CD4-positive, alpha-beta T cell treated with Interleukin-4 for 4 hours (primary cell): ENCODE results near the gene CASQ1.

Source experiments
- DNase-seq: peaks from one replicate; pipeline ENCODE4 v3.0.0-alpha.2; 2020

CASQ1 gene

GRCh38 chr1:160206421-160207117, 16.2 kb downstream of the CASQ1 start:
- no peak for DNase-seq

DNA sequence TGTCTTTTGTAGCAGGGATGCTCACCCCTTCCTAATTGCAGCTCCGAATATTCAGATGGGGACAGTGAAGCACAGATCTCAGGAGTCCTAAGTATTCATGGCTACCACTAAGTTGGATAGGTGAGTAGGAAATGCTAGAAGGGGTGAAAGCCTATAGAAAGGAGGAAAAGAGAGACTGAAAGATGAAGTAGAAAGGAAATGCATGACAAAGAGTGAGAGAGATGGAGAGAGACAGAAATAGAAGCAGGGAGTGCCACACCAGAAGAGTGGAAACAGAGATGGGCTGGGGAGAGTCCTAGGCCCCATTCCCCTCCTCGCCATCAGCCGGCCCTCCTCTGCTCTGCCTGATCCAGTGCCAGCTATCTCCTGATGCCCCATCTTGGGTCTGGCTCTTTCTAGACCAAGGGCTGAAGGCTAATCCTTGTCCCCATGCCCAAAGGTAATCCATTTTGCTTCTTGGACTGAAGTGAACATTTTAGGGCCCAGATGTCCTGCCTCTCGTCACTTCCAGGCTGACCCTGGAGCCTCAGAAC, 16.8 kb downstream of the CASQ1 start:
- DNase-seq: no peak

GRCh38 chr1:160207771-160208556, 17.6 kb downstream of the CASQ1 start:
- DNase-seq: no peak

- no peak for DNase-seq
These were observed 18.4 kb downstream of the CASQ1 start for GRCh38 chr1:160208557-160209320.

DNA sequence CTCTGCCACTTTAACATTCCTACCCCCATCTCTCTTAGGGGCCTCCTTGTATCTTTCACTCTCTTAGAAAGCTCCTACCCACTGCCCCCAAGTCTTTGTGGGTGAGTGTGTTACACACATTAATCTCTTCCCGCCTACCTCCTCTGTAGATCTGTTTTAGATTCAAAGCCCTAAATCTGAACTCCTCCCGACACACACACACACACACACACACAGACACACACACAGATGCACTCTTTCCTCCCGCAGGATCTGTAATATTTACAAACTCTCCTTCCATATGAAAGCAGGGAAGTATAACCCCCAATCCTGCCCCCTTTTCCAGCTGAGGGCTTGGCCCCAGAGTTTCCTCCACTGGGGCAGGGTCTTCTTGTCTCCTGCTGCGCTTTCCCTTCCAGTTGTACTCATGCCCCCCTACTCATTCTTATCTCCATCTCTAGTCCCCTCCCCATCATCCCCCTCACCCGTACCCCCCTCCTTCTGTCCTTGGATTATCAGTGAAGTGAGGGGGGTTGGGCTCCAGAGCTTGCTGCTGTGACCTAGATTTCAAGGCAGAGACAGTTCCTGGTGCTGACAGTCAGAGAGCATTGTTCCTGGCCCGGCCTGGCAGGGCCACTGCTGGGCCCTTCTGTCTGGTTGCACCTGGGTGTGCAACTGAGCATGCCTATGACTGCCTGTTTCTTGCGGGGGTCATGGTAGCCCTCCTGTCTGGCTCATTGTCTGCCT, 19.1 kb downstream of the CASQ1 start:
- no peak for DNase-seq

- no peak for DNase-seq
These were observed 20.2 kb downstream of the CASQ1 start for GRCh38 chr1:160210561-160210960.

GRCh38 chr1:160211046-160211790, 20.8 kb downstream of the CASQ1 start:
- DNase-seq: no peak

- DNase-seq: no peak
These were observed 24.2 kb downstream of the CASQ1 start for GRCh38 chr1:160214481-160215140.

GRCh38 chr1:160216301-160216700, 25.9 kb downstream of the CASQ1 start:
- no peak for DNase-seq

DNA sequence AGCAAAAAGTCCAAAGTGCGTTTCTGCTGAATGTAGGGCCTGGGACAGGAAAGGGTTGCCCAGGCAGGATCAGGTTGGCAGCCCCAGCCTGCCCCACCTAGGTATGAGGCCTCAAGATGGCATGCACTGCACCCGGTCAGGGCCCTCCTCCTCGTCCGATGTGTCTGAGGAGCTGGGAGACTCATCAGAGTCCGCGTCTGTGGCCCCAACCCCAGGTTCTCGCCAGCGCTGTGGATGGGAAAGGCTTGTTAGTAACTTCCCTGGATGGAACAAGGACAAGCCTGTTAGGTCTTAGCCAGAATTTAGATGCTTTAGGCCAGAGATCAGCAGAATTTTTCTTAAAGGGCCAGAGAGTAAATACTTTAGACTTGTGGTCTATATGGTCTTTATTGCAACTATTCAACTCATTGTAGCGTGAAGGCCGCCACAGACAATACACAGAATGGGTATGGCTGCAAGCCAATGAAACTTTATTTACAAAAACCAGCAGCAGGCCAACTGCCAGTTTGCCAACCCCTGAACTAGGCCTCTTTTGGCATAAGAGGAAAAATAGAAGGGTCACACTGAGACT, 27.2 kb downstream of the CASQ1 start:
- DNase-seq: no peak

DNA sequence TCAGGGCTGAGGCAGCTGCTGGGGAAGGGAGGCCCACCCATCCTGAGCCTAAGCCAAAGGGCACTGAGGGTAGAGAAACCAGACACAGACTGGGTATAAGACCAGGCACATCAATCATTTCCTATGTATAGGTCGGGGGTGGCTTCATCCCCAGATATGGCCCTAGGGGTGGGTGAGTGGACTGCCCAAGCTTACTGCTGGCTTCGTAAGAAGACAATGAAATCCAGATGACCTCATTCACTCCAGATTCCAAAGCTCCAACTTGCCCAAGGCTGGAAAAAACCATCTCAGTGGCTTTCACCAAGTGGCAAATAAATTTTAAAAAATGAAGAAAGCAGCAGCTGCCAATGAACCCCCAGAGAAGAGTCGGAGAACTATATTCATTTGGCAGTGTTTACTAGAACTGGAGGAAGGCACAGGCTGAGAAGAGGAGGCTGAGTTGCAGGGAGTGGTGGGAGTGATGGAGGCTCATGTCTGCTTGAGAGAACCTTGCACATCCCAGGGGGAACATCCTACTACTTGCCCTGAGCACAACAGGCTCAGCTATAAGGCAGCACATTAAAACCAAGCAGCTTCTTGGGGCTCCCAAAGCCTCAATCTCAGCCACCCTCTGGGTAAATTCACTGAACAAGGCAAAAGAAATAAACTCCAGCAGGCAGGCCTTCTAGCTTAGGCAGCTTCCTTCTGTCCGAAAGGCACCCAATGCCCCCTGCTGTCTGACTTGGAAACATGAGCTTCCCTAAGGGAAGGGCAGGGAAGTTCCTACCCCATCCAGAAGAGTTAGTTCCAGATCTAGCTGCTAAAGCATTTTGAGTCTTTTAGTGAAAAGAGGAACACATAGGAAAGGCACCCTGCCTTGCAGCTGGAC, 28.9 kb downstream of the CASQ1 start:
- DNase-seq: no peak

GRCh38 chr1:160220301-160220700, 29.9 kb downstream of the CASQ1 start:
- DNase-seq: no peak

DNA sequence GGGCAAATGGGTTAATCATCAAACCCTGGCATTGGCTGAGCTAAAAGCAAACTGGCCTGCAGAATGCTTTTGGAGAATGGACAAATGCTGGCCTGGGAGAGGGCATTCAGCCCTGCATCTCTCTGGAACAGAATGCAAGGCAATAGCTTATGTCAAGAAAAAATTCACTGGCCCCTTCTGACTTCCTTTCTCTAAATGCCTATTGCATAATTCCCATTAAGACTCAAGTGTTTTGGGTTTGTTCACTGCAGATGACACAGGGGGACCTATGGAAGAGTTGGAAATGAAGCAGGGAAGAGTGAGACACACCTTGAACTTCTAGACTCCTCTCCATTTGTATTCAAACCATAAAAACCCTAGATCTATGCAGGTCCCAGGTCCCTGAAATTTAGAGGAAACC, 30.7 kb downstream of the CASQ1 start:
- no peak for DNase-seq

- DNase-seq: no peak
These were observed 32.2 kb downstream of the CASQ1 start for GRCh38 chr1:160222546-160222945.

DNA sequence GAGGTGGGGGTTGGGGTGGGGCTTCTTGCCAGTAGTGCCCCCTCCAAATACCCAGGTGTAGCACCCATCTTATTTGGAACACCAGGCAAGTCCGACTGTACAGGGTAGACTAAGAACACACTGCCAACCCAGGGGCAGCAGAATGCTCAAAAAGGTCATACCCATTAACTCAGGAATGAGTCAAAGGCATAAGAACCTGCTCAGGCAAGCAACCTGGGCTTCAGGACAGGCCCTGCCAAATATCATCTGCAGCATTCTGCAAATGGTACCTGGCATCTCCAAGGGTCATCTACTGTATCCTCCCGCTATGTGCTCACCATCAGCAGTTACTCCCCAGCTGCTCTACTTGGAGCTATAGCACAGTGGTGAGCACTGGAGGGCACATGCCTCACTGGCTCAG, 34.2 kb downstream of the CASQ1 start:
- no peak for DNase-seq

- no peak for DNase-seq
These were observed 35.0 kb downstream of the CASQ1 start for GRCh38 chr1:160225345-160225744.

GRCh38 chr1:160226623-160227022, 36.2 kb downstream of the CASQ1 start:
- DNase-seq: no peak

DNA sequence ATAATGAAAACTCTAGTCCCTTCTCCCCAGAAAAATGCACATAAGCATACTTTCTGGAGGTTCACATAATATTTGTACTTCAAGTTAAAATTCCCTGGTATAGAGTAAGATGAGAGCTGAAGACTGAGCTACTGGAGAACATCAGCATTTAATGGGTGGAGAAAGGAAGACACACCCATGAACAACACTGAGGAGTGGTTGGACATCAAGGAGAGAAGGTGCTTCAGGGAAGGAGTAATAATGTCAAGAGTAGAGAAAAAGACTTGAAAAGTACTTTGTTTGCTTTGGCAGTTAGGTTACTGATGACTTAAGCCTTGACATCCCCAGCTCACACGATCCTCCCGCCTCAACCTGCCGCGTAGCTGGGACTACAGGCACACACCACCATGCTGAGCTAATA, 36.7 kb downstream of the CASQ1 start:
- DNase-seq: no peak

DNA sequence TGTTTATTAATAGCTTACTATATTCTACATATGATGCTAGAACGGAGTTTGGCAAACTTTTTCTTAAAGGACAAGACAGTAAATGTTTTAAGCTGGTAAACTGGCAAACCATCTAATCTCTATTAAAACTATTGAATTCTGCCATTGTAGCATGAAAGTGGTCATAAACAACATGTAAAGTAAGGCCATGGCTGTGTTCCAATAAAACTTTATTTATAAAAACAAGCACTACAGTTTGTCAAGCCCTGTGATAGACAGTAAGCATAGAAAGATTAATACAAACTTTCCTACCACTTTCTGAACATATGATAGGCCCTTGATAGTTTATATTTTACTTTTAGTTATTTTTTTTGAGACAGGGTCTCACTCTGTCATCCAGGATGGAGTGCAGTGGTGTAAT, 37.2 kb downstream of the CASQ1 start:
- no peak for DNase-seq

DNA sequence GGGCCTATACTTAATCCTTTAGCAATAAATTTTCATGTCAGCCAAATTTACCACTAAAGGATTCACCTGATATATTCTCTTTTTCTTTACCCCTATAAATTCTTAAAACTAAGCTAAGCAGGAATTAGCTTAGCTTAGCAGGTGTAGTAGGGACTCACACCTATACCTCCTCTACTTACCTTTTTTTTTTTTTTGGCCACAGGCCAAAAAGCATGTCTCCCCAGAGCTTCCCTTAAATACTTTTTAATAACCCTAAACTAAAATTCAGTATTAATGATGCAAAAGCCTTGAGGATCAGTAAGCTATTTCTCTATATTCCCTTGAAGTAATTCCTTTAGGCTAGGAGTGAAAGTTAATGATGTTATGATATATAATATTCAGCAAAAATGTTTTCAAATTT, 38.1 kb downstream of the CASQ1 start:
- no peak for DNase-seq
